HEK293 (cell line): ENCODE results near the gene USP46.

ENCODE experiments used
- KLF7 ChIP-seq: fragments of 450-650 bp; formaldehyde crosslinking; IDR thresholded peaks from 2 replicates; pipeline ENCODE4 v1.5.1; 2016; ENCODE audit warnings: missing biosample characterization, missing genetic modification characterization, borderline replicate concordance
- SP2 ChIP-seq: fragments of 450-650 bp; formaldehyde crosslinking; IDR thresholded peaks from 2 replicates; pipeline ENCODE4 v1.5.1; 2016; ENCODE audit warnings: missing biosample characterization, missing genetic modification characterization
- TRIM28 ChIP-seq: IDR thresholded peaks from 2 replicates; pipeline ENCODE4 v1.6.1; 2011; ENCODE audit warnings: low read length, control low read depth, borderline replicate concordance
- ZNF239 ChIP-seq: fragments of 450-650 bp; formaldehyde crosslinking; IDR thresholded peaks from 2 replicates; pipeline ENCODE4 v1.5.1; 2016; ENCODE audit warnings: missing biosample characterization, missing genetic modification characterization
- ZNF530 ChIP-seq: fragments of 450-650 bp; formaldehyde crosslinking; IDR thresholded peaks from 2 replicates; pipeline ENCODE4 v1.5.1; 2016; ENCODE audit warnings: low read depth, missing biosample characterization, missing genetic modification characterization
- ZNF610 ChIP-seq: fragments of 450-650 bp; formaldehyde crosslinking; IDR thresholded peaks from 2 replicates; pipeline ENCODE4 v1.5.1; 2016; ENCODE audit warnings: missing biosample characterization, missing genetic modification characterization, borderline replicate concordance
- ZNF658 ChIP-seq: fragments of 450-650 bp; formaldehyde crosslinking; IDR thresholded peaks from 2 replicates; pipeline ENCODE4; 2016; ENCODE audit warnings: missing biosample characterization, missing genetic modification characterization
- ZNF785 ChIP-seq: fragments of 450-650 bp; formaldehyde crosslinking; IDR thresholded peaks from 2 replicates; pipeline ENCODE4 v1.5.1; 2016; ENCODE audit warnings: missing biosample characterization, missing genetic modification characterization
- TF ChIP-seq, protein P1 (sequence below): fragments of 450-650 bp; formaldehyde crosslinking; IDR thresholded peaks from 2 replicates; pipeline ENCODE4 v1.5.1; 2016; ENCODE audit warnings: missing biosample characterization, missing genetic modification characterization
- TF ChIP-seq, protein P2 (sequence below): fragments of 450-650 bp; formaldehyde crosslinking; IDR thresholded peaks from 2 replicates; pipeline ENCODE4 v1.5.1; 2016; ENCODE audit warnings: missing biosample characterization, missing genetic modification characterization
- TF ChIP-seq, protein P3 (sequence below): fragments of 450-650 bp; formaldehyde crosslinking; IDR thresholded peaks from 2 replicates; pipeline ENCODE4 v1.5.1; 2016; ENCODE audit warnings: missing biosample characterization, missing genetic modification characterization, low read depth

DNA sequence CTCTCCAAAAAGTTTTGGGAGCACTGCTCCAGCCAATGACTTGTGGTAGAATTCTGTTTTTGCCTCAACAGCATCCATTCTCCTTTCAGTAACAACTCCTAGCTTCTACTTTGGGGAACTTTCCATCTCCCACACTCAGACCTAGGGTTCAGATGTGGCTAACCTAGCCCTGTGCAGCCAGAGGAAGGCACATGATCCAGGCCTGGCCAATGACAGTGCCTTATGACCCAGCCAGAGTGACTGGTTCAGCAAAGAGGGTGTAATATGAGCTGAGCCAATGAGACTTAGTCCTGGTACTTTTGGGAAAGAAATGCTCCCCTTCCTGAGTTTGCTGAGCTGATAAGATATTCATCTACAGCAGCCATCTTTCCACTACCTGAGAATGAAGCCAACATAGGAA lies 5.4 kb upstream of the USP46 start:
- TF ChIP-seq, protein P1, sequence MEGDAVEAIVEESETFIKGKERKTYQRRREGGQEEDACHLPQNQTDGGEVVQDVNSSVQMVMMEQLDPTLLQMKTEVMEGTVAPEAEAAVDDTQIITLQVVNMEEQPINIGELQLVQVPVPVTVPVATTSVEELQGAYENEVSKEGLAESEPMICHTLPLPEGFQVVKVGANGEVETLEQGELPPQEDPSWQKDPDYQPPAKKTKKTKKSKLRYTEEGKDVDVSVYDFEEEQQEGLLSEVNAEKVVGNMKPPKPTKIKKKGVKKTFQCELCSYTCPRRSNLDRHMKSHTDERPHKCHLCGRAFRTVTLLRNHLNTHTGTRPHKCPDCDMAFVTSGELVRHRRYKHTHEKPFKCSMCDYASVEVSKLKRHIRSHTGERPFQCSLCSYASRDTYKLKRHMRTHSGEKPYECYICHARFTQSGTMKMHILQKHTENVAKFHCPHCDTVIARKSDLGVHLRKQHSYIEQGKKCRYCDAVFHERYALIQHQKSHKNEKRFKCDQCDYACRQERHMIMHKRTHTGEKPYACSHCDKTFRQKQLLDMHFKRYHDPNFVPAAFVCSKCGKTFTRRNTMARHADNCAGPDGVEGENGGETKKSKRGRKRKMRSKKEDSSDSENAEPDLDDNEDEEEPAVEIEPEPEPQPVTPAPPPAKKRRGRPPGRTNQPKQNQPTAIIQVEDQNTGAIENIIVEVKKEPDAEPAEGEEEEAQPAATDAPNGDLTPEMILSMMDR: no peak
- no peak for TF ChIP-seq SP2 (tag by site-specific recombination)
- no peak for TF ChIP-seq ZNF610 (tag by site-specific recombination)
- TF ChIP-seq, protein P2, sequence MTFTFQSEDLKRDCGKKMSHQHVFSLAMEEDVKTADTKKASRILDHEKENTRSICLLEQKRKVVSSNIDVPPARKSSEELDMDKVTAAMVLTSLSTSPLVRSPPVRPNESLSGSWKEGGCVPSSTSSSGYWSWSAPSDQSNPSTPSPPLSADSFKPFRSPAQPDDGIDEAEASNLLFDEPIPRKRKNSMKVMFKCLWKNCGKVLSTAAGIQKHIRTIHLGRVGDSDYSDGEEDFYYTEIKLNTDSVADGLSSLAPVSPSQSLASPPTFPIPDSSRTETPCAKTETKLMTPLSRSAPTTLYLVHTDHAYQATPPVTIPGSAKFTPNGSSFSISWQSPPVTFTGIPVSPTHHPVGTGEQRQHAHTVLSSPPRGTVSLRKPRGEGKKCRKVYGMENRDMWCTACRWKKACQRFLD (tag by site-specific recombination): no peak
- TF ChIP-seq TRIM28: no peak
- no peak for TF ChIP-seq ZNF785 (tag by site-specific recombination)
- TF ChIP-seq, protein P3, sequence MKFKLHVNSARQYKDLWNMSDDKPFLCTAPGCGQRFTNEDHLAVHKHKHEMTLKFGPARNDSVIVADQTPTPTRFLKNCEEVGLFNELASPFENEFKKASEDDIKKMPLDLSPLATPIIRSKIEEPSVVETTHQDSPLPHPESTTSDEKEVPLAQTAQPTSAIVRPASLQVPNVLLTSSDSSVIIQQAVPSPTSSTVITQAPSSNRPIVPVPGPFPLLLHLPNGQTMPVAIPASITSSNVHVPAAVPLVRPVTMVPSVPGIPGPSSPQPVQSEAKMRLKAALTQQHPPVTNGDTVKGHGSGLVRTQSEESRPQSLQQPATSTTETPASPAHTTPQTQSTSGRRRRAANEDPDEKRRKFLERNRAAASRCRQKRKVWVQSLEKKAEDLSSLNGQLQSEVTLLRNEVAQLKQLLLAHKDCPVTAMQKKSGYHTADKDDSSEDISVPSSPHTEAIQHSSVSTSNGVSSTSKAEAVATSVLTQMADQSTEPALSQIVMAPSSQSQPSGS: no peak
- no peak for TF ChIP-seq KLF7 (tag by site-specific recombination)
- TF ChIP-seq ZNF530 (tag by site-specific recombination): no peak
- no peak for TF ChIP-seq ZNF239 (tag by site-specific recombination)
- TF ChIP-seq ZNF658: no peak
